ENCODE results near the gene GLCE.

GLCE gene

GRCh38 chr15:69125236-69125635 lies 35.2 kb upstream of the GLCE start:
- Histone ChIP-seq H3K9me3 (ENCODE audit: control insufficient read depth, insufficient read depth, low read length) (no peaks in the 10 kb centered on the region), H3K36me3 (ENCODE audit: control insufficient read depth, insufficient read depth, low read length) (no peaks in the 10 kb centered on the region), H3K27me3 (ENCODE audit: control insufficient read depth, insufficient read depth, low read length) (peaks cover 17% of the 10 kb centered on the region), H3K4me1 (ENCODE audit: control insufficient read depth, insufficient read depth, low read length) (peaks cover 32% of the 10 kb centered on the region), H3K4me3 (ENCODE audit: low read depth, low read length) (no peak overlapping the region), H3K27ac (ENCODE audit: low read depth, low read length) (no peak overlapping the region), H3K9ac (ENCODE audit: low read depth, low read length) (no peak overlapping the region)

GRCh38 chr15:69126054-69126469 lies 34.4 kb upstream of the GLCE start:
- no peaks in the 10 kb centered on the region for H3K9me3 ChIP-seq (ENCODE audit: control insufficient read depth, insufficient read depth, low read length)
- no peak overlapping the region for H3K4me3 ChIP-seq (ENCODE audit: low read depth, low read length)
- H3K27me3 ChIP-seq (ENCODE audit: control insufficient read depth, insufficient read depth, low read length) = peaks cover 11% of the 10 kb centered on the region
- no peaks in the 10 kb centered on the region for H3K36me3 ChIP-seq (ENCODE audit: control insufficient read depth, insufficient read depth, low read length)
- H3K27ac ChIP-seq (ENCODE audit: low read depth, low read length) = no peak overlapping the region
- H3K9ac ChIP-seq (ENCODE audit: low read depth, low read length) = no peak overlapping the region
- peaks cover 28% of the 10 kb centered on the region for H3K4me1 ChIP-seq (ENCODE audit: control insufficient read depth, insufficient read depth, low read length)

- no peak overlapping the region for H3K4me3 ChIP-seq (ENCODE audit: low read depth, low read length)
- no peaks in the 10 kb centered on the region for H3K36me3 ChIP-seq (ENCODE audit: control insufficient read depth, insufficient read depth, low read length)
- peaks cover 25% of the 10 kb centered on the region for H3K4me1 ChIP-seq (ENCODE audit: control insufficient read depth, insufficient read depth, low read length)
- no peaks in the 10 kb centered on the region for H3K9me3 ChIP-seq (ENCODE audit: control insufficient read depth, insufficient read depth, low read length)
- H3K27me3 ChIP-seq (ENCODE audit: control insufficient read depth, insufficient read depth, low read length) = no peaks in the 10 kb centered on the region; the same call in 1 of the 2 replicates
- H3K27ac ChIP-seq (ENCODE audit: low read depth, low read length) = no peak overlapping the region
- H3K9ac ChIP-seq (ENCODE audit: low read depth, low read length) = no peak overlapping the region
Measured at GRCh38 chr15:69127306-69127705, 33.1 kb upstream of the GLCE start.

- Histone ChIP-seq H3K27ac (ENCODE audit: low read depth, low read length) (no peak overlapping the region), H3K27me3 (ENCODE audit: control insufficient read depth, insufficient read depth, low read length) (no peaks in the 10 kb centered on the region; the same call in 1 of the 2 replicates)
Measured at GRCh38 chr15:69128667-69129311, 31.6 kb upstream of the GLCE start.

GRCh38 chr15:69131362-69132220 lies 28.8 kb upstream of the GLCE start:
- Histone ChIP-seq H3K36me3 (ENCODE audit: control insufficient read depth, insufficient read depth, low read length) (no peaks in the 10 kb centered on the region), H3K9ac (ENCODE audit: low read depth, low read length) (no peak overlapping the region), H3K27me3 (ENCODE audit: control insufficient read depth, insufficient read depth, low read length) (no peaks in the 10 kb centered on the region), H3K27ac (ENCODE audit: low read depth, low read length) (no peak overlapping the region), H3K4me3 (ENCODE audit: low read depth, low read length) (no peak overlapping the region), H3K4me1 (ENCODE audit: control insufficient read depth, insufficient read depth, low read length) (peaks cover 16% of the 10 kb centered on the region), H3K9me3 (ENCODE audit: control insufficient read depth, insufficient read depth, low read length) (no peaks in the 10 kb centered on the region)

More at GRCh38 chr15:69128667-69129311, 31.6 kb upstream of the GLCE start:
- Histone ChIP-seq H3K9me3 (ENCODE audit: control insufficient read depth, insufficient read depth, low read length) (no peaks in the 10 kb centered on the region), H3K4me1 (ENCODE audit: control insufficient read depth, insufficient read depth, low read length) (peaks cover 25% of the 10 kb centered on the region), H3K4me3 (ENCODE audit: low read depth, low read length) (no peak overlapping the region), H3K9ac (ENCODE audit: low read depth, low read length) (no peak overlapping the region), H3K36me3 (ENCODE audit: control insufficient read depth, insufficient read depth, low read length) (no peaks in the 10 kb centered on the region)

GRCh38 chr15:69132430-69132829 lies 28.0 kb upstream of the GLCE start:
- H3K4me1 ChIP-seq (ENCODE audit: control insufficient read depth, insufficient read depth, low read length) = peaks cover 16% of the 10 kb centered on the region
- H3K9me3 ChIP-seq (ENCODE audit: control insufficient read depth, insufficient read depth, low read length) = no peaks in the 10 kb centered on the region
- no peaks in the 10 kb centered on the region for H3K27me3 ChIP-seq (ENCODE audit: control insufficient read depth, insufficient read depth, low read length)
- H3K27ac ChIP-seq (ENCODE audit: low read depth, low read length) = no peak overlapping the region
- H3K4me3 ChIP-seq (ENCODE audit: low read depth, low read length) = no peak overlapping the region
- no peak overlapping the region for H3K9ac ChIP-seq (ENCODE audit: low read depth, low read length)
- no peaks in the 10 kb centered on the region for H3K36me3 ChIP-seq (ENCODE audit: control insufficient read depth, insufficient read depth, low read length)

GRCh38 chr15:69132977-69133861 lies 27.2 kb upstream of the GLCE start:
- Histone ChIP-seq H3K9me3 (ENCODE audit: control insufficient read depth, insufficient read depth, low read length) (no peaks in the 10 kb centered on the region), H3K27ac (ENCODE audit: low read depth, low read length) (no peak overlapping the region), H3K27me3 (ENCODE audit: control insufficient read depth, insufficient read depth, low read length) (no peaks in the 10 kb centered on the region; the same call in 1 of the 2 replicates), H3K9ac (ENCODE audit: low read depth, low read length) (no peak overlapping the region), H3K36me3 (ENCODE audit: control insufficient read depth, insufficient read depth, low read length) (no peaks in the 10 kb centered on the region), H3K4me3 (ENCODE audit: low read depth, low read length) (no peak overlapping the region), H3K4me1 (ENCODE audit: control insufficient read depth, insufficient read depth, low read length) (peaks cover 16% of the 10 kb centered on the region)

- H3K9me3 ChIP-seq (ENCODE audit: control insufficient read depth, insufficient read depth, low read length) = no peaks in the 10 kb centered on the region
- H3K9ac ChIP-seq (ENCODE audit: low read depth, low read length) = no peak overlapping the region
- no peaks in the 10 kb centered on the region for H3K36me3 ChIP-seq (ENCODE audit: control insufficient read depth, insufficient read depth, low read length)
- H3K27me3 ChIP-seq (ENCODE audit: control insufficient read depth, insufficient read depth, low read length) = no peaks in the 10 kb centered on the region; the same call in 1 of the 2 replicates
- H3K4me3 ChIP-seq (ENCODE audit: low read depth, low read length) = no peak overlapping the region
- peaks cover 13% of the 10 kb centered on the region for H3K4me1 ChIP-seq (ENCODE audit: control insufficient read depth, insufficient read depth, low read length)
- no peak overlapping the region for H3K27ac ChIP-seq (ENCODE audit: low read depth, low read length)
Measured at GRCh38 chr15:69133862-69134519, 26.4 kb upstream of the GLCE start.

- H3K27ac ChIP-seq (ENCODE audit: low read depth, low read length) = no peak overlapping the region
- H3K4me3 ChIP-seq (ENCODE audit: low read depth, low read length) = no peak overlapping the region
- no peaks in the 10 kb centered on the region; the same call in 1 of the 2 replicates for H3K27me3 ChIP-seq (ENCODE audit: control insufficient read depth, insufficient read depth, low read length)
- H3K36me3 ChIP-seq (ENCODE audit: control insufficient read depth, insufficient read depth, low read length) = no peaks in the 10 kb centered on the region
- H3K4me1 ChIP-seq (ENCODE audit: control insufficient read depth, insufficient read depth, low read length) = peaks cover 8% of the 10 kb centered on the region
- H3K9me3 ChIP-seq (ENCODE audit: control insufficient read depth, insufficient read depth, low read length) = no peaks in the 10 kb centered on the region
- H3K9ac ChIP-seq (ENCODE audit: low read depth, low read length) = no peak overlapping the region
Measured at GRCh38 chr15:69134791-69135190, 25.6 kb upstream of the GLCE start.

- H3K4me1 ChIP-seq (ENCODE audit: control insufficient read depth, insufficient read depth, low read length) = peaks cover 2% of the 10 kb centered on the region; the same call in 1 of the 2 replicates
- H3K9me3 ChIP-seq (ENCODE audit: control insufficient read depth, insufficient read depth, low read length) = no peaks in the 10 kb centered on the region
- no peak overlapping the region for H3K27ac ChIP-seq (ENCODE audit: low read depth, low read length)
- H3K36me3 ChIP-seq (ENCODE audit: control insufficient read depth, insufficient read depth, low read length) = no peaks in the 10 kb centered on the region
- H3K4me3 ChIP-seq (ENCODE audit: low read depth, low read length) = no peak overlapping the region
- no peak overlapping the region for H3K9ac ChIP-seq (ENCODE audit: low read depth, low read length)
- no peaks in the 10 kb centered on the region; the same call in 1 of the 2 replicates for H3K27me3 ChIP-seq (ENCODE audit: control insufficient read depth, insufficient read depth, low read length)
Measured at GRCh38 chr15:69135499-69135898, 24.9 kb upstream of the GLCE start.

Measured in HUES48 (cell line).